ENCODE measurements around the gene CNGB1.
"Not testable (repeated sequence)": the region's sequence is repeated elsewhere in the genome, so short reads cannot be mapped to it uniquely, and the experiment has no call there.

Gene CNGB1

DNA sequence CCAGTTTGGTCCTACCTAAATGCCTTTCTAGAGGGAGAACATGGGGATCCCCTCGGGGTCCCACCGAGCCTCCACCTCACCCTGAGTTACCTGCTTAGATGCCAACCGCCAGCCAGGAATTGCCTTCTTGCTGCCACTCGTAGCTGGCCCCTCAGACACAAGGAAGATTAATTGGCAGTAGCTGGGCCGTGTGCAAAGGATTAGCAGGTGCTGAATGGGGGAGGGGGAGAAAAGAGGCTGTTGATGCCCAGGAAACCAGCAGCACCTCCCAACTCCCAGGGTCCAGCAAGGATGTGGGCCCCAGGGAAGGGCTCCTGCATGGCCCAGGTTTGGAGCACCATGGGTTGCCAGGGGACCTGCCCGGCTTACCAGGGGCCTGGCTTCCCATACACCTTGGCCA, at the start of gene CNGB1:
Gene CNGB1, minus strand, starts transcription at position 159 of the 400 bp plus-strand sequence. CDS start 3,842 bp downstream, outside the sequence.
- no peak for DNase-seq (ENCODE audit: low spot score)

DNA sequence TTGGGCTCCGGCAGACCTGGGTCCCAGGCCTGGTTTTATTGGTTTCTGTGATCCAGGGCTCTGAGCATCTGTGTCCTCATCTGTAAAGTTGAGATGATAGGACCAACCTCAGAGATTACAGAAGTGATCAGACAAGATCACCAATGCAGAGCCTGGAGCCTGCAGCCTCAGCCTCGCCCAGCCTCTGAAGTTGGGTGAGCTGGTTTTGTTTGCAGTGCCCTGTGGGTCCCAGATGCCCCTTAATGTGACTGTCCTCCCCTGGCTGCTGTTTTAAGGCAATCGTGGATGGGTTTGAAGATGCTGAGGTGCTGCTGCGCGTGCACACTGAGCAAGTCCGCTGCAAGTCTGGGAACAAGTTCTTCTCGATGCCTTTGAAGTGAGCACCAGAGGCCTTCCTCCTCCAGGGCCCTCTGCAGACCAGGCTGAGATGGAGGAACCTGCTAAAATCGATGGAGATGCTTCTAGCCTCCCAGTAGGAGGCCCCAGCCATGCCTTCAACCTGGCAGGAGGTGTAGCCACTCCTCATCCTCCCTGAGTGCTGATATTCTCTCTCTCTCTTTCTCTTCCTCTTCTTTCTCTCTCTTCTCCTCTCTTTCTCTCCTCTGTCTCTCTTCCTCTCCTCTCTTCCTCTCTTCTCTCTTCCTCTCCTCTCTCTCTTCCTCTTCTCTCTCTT, 49.1 kb upstream of the CNGB1 start:
- DNase-seq (ENCODE audit: low spot score) = no peak

DNA sequence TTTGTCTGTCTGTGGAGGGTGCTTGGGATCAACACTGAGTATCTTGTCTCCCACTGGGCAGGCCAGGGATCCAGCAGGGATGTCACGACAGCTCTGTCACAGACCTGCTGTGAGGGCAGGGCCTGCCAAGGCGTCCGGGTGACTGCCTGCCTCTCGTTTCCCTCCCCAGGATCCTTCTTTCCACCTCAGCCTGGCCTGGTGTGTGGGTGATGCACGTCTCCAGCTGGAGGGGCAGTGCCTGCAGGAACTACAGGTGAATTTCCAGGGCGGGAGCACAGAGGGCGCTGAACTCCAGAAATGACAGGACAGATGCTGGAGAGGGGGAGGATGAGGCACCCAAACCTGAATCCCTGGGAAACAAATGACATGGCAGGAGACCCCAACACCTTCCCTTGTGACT, 47.9 kb upstream of the CNGB1 start:
- no peak for DNase-seq (ENCODE audit: low spot score)

DNA sequence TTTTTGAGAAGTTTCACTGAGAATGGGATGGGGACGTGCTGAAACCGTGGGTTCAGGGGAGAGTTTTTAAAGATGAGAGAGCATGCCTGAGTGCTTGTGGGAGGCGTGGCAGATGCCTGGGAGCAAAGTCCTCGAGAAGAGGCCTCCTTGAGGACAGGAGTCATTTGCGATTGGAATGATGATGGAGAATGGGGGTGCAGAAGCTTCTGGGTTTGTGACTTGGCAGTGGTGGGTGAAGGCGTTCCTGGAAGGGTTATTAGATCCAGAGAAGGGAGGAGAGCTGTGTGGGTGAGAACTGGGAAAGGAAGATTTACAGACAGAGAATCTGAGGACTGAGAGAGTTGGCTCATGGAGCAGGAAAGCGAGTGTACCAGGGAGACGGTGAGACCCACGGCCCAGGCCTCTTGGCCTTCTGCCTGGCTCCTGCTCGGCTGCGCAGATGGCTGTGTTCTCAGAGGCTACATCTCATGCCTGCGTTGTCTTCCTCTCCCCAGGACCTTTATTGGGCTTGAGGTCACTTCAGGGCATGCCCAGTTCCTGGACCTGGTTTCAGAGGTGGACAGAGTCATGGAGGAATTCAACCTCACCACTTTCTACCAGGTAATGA, 46.0 kb upstream of the CNGB1 start:
- DNase-seq (ENCODE audit: low spot score) = no peak

DNA sequence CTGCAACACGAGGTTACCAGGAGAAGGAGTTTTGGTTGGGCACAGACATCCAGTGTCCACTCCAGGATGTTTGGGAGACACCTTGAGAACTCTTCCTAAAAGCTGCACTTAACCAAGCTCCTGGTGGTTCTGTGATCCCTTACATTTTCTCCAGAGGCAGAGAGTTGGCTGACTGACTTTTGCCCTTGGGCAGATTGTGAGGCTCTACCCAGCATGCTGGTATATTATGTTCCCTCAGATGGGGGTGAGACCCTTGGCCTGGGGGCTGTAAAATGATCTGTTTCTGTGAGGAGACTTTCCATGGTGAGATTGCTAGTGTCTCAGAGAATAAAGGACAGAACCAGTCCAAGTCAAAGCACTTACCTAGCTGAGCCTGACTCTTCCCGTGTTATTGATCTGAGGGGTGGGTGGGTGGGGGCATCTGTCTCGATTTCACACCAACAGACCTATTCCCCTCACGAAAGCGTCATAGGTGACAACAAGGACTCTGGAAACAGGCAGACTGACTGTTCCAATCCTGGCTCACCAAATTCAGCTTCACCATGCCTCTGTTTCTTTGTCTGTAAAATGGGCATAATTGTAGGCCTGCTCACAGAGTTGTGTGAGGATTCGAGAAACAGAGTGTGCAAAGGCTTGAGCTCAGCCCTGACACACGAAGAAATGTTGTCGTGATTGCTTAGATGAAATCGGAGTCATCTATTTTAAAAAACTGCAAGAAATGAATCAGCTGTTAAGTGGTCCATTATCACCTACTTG, 42.5 kb upstream of the CNGB1 start:
- no peak for DNase-seq (ENCODE audit: low spot score)

DNA sequence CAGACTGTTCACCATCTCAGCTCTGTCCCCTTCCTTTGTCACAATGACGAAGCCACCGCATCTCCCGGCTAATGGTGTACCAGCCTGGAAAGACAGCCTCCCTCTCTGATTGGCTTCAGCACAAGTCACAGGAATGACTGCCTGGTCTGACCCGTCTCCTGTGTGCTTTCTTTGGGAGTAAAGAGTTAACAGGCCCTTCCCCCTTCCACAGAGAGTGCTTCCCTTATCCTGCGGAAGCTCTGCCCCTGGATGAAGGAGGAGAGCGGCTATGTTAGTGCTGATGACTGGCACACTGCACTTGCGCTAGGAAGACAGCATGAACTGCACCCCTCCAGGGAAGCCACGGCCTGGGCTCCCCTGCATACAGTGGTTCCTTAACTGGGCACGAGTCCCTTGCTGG, 41.6 kb upstream of the CNGB1 start:
- no peak for DNase-seq (ENCODE audit: low spot score)

DNA sequence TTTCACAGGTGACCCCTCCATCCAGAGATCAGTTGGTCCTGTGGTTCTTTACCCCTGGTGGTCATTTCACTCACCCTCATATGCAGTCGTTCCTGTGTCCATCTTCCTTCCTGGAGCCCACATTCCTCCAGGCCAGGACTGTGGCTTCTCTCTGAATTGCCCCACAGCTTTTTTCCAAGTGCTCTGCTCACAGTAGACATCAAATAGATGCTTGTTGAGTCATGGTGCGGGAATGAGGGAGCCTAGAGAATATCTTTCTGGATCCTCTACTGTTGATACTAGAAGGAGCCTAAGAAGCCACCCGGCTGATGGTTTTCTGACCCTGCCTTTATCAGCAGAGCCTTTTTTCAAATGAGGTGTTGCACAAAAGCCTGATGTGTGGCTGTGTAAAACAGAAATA, 40.7 kb upstream of the CNGB1 start:
- no peak for DNase-seq (ENCODE audit: low spot score)

DNA sequence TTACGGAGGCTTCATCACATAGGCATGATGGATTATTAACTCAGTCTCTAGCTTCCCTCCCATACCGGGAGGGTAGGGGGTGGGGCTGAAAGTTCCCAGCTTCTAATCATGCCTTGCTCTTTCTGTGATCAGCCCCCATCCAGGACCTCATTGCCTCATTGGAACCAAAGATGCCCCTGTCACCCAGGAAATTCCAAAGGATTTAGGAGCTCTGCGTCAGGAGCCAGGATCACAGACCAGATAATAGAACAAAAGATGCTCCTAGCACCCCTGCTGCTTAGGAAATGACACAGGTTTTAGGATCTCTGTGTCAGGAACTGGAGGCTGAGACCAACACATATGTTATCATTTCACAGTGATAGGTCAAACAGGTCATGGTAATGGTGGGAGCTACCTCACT, 40.0 kb upstream of the CNGB1 start:
- no peak for DNase-seq (ENCODE audit: low spot score)

DNA sequence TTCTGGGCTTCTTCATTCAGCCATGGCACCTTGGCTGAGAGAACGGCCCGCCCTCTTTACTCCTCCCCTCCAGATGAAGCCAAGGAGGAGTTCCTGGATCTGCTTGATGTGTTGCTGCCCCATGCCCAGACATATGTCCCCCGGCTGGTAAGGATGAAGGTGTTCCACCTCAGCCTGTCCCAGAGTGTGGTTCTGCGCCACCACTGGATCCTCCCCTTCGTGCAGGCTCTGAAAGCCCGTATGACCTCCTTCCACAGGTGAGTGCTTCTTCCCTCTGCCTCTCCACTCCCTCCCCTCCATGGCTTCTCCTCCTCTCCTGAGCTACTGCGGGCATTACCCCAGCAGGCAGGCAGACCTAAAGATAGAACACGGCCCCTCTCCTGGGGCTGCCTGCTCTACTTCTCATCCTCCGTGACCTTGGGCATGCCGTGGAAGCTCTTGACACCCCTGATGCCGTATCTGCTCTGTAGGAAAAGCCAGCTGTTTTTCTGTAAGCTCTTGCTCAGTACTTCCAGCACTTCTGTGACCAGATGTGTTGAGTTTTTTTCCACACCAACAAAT, 39.0 kb upstream of the CNGB1 start:
- DNase-seq (ENCODE audit: low spot score) = no peak

DNA sequence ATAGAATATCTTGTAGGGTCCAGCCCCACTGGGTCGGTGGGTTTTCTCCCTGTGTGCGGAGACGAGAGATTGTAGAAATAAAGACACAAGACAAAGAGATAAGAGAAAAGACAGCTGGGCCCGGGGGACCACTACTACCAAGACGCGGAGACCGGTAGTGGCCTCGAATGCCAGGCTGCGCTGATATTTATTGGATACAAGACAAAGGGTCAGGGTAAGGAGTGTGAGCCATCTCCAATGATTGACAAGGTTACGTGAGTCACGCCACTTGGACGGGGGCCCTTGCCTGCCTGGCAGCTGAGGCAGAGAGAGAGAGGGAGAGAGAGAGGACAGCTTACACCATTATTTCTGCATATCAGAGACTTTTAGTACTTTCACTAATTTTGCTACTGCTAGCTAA, 33.8 kb upstream of the CNGB1 start:
- not testable (repeated sequence) for DNase-seq (ENCODE audit: low spot score)

DNA sequence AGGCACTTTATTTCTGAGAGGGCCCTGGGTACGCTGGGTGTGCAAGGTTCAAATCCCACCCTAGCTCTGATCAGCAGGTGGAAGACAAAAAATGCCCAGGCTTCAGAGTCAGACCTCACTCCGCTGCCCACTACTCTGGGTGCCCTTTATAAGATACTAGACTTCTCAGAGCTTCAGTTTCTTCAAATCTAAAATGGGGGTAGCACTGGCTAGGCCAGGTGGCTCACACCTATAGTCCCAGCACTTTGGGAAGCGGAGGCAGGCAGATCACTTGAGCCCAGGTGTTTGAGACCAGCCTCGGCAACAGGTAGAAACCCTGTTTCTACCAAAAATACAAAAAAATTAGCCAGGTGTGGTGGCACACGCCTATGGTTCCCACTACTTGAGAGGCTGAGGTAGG, 32.0 kb upstream of the CNGB1 start:
- DNase-seq (ENCODE audit: low spot score) = no peak

DNA sequence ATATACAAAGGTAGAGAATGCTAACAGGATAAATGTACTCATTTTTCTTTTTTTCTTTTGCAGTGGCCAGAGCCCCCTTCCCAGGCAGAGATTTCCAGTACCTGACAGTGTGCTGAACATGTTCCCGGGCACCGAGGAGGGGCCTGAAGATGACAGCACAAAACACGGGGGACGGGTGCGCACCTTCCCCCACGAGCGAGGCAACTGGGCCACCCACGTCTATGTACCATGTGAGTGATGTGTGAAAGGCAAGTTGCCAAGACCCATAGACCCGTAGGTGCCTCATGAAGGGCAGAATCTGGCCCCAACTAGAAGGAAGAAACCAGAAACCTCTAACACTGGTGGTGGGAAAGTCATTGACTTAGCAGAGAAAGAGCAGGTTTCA, 31.5 kb upstream of the CNGB1 start:
- no peak for DNase-seq (ENCODE audit: low spot score)

DNA sequence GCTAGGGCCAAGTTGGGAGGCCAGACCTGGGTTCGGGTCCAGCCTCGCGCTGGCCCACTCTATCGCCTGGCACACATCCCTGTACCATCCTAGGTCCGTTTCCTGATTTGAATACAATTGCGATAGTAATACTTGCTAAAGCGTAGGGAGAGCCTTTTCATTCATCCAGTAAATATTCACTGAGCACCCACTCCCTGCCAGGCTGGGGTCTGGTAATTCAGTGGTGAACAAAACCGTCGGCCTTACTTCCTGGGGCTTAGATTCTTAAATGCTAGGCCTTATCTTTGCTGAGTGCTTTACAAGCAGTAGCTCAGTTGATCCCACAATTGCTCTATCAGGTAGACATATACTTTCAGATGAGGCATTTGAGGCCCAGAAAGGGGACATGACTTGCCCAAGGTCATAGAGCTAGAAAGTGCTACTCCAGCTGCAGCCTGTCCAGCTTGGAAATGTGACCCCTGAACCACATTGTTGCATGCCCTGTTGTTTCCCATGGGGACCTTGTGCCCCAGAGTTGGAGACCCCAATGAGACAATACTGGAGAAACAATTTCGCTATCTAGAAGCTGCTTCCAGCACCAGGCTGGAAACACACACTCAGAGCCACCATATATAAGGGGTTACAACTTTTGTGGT, 31.0 kb upstream of the CNGB1 start:
- DNase-seq (ENCODE audit: low spot score) = no peak

DNA sequence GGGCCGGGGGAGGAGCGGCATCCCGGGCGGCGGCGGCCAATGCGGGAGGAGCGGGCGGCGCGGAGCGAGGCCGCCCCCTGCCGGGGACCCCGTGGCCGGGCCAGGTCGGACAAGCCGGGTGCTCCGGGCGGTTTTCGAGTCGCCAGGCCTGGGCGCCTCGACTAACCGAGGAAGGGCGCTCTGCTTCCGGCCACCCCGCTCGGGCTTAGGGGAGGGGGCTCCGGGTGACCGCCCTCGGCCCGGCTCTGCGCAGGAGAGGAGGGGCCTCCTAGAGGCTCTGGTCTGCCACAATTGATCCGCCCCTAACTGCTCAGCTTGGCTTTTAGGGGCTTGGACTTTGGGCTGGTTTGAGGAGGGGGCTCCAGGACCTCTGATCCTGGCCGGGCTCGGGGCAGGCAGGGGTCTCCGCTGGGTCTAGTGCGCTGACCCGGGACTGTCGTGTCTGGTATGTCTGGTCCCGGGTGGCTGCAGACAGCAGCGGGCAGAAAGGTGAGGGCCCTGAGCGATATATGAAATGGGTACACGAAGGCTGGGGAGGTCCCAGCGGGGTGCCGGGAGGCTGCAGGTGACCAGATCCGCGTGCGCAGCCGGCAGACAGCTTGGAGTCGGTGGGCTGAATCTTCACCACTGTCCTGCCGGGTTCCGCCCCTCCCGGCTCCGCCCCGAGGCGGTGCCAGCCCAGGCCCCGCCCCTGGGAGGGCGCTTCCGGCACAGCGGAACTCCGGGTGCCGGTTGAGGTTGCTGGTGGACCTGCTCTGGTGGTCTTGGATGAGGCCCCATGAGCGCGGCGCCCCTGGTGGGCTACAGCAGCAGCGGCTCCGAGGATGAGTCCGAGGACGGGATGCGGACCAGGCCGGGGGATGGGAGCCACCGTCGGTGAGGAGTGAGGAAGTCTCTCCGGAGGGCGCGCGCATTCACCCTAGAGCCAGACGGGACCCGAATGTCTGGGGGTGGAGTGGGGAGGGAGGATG, 30.1 kb upstream of the CNGB1 start, which contains the start of gene USB1:
Gene USB1, plus strand, starts transcription at position 702 of the 971 bp plus-strand sequence. Its CDS starts 77 bp downstream, at position 779.
- DNase-seq (ENCODE audit: low spot score) = peak; percentile 84

DNA sequence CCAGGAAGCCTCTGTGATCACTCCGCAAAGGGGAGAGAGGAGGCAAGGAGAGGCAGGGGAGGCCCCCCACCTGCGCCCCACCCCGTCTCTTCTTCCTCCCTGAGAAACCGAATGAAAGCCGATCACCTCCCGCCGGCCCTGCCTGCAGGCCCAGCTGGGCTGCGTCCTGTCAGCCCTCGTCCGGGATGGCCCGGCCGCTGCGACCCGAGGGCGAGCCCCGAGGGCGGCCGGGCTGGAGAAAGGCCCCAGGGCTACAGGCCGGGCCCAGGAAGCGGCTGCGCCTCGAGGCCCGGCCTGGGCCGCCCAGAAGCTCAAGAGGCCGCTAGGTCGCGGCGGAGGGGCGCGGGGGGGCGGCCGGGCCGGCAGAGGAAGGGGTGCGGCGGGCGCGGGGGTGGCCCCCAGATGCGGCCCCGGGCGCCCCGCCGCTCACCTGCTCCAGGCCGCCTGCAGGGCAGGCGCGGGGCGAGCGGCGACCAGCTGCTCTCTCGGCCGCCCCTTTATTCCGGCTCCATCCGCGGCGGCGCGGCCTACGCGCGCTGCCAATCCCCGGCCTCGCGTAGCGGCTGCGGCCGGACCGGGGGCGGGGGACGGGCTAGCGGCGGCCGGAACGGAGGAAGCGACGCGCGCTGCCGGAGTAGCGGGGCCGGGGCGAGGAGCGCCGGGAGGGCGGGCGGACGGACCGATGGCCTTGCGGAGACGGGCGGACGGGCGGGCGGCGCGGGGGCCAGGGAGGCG, 29.2 kb upstream of the CNGB1 start, which contains the start of gene ZNF319:
Gene ZNF319, minus strand, starts transcription at position 702 of the 735 bp plus-strand sequence. CDS start 2,407 bp downstream, outside the sequence.
- DNase-seq (ENCODE audit: low spot score) = no peak

DNA sequence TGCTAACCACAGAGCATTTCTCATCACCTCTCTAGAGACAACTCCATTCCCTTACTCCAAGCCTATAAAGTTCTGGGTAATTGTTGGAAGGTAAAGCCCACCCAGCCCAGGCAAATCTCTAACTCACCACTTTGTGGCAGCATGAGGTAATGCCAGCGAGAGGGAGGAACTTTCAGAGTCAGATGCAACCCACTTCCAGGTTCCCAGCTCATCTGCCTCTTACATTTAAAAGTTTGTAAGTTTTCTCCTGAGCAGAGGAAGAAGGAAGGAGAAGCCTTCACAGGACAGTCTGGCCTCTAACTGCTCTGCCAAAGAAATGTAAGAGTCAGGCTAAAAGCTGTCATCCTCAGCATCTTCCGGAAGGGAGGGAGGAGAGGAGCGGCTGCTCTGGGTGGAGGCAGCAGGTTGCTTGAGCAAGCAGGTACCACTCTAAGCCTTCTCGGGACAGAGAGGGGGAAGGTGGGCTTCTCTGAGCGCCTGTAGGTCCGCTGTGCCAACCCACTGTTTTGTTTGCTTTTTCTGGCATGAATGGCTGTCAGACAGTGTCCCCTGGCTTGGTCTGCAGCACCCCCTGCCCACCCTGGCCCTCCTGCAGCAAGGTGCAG, 28.5 kb upstream of the CNGB1 start:
- DNase-seq (ENCODE audit: low spot score) = no peak

DNA sequence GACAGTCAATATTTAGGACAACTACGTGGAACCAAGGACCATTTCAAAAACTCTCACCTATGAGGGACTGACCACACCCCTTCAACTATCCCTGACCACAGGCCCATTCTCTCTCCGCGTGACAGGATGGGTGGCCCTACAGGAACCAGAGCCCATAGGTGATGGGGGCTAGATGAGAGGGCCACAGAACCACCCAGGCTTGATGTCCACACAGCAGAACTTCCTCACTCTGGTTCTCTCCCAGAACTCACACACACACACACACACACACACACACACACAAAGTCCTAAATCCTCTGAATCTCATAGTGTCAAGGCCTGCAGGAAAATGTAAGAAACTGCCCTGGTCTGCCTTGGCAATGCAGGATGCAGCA, 28.1 kb upstream of the CNGB1 start:
- no peak for DNase-seq (ENCODE audit: low spot score)

DNA sequence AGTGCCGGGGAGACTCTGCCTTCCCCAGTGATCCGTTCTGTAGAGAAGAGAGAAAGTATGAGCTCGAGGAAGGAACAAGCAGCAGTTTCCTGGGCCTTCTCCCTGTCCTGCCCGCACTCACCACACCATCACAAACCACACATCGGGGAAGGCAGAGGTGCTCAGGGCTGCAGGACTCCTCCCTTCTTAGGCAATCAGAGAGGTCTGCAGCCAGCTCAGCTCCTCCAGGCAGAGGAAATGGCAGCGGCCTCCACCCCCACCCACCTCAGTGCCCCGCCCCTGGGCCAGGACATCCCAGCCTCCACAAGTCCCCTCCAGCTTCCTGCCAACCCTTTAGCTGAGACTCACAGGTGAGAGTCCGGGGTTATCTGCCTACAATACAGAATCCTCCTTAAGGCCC, 27.6 kb upstream of the CNGB1 start:
- DNase-seq (ENCODE audit: low spot score) = no peak

DNA sequence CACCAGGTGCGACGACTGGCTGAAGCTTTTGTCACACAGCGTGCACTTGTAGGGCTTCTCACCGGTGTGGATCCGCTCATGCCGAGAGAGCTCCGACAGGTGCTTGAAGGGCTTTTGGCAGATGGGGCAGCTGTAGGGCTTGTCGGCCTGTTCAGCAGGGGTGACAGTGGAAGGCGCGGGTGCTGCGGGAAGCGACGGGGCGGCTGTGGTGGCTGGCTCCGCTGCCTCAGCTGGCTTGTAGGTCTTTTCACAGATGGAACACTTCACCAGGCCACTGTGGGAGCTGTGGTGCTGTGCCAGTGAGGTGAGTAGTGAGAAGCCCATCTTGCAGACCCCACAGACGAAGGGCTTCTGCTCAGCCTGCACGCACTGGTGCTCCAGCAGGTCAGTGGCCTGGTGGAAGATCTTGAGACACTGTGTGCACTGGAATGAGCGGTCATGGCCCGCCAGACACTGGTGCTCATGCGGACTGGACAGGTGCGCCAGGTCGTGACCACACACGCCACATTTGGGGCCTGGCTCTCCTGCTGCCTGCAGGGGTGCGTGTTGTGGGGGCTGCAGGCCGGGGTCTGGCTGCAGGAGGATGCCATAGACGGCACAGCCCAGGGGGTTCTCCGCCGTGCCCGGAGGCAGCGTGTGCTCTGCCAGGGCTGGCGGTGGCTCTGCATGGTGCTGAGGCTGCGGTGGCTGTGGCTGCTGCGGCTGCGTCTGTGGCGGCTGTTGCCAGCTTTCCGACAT, 26.8 kb upstream of the CNGB1 start:
- DNase-seq (ENCODE audit: low spot score) = no peak

All from pons (tissue), 1 donor.